Cerebellar cortex (tissue), 1 donor: ENCODE measurements around the gene XRCC3.

ENCODE experiments used
- DNase-seq: peaks from one replicate; pipeline ENCODE4 v3.0.0-alpha.2; 2015; ENCODE audit warnings: low spot score

XRCC3 gene

GRCh38 chr14:103726474-103726873 lies 11.2 kb upstream of the XRCC3 start:
- no peak for DNase-seq

GRCh38 chr14:103725739-103726395 lies 10.6 kb upstream of the XRCC3 start:
- DNase-seq: no peak

- no peak for DNase-seq
Measured at GRCh38 chr14:103725001-103725682, 9.9 kb upstream of the XRCC3 start.

GRCh38 chr14:103724116-103724515 lies 8.9 kb upstream of the XRCC3 start:
- DNase-seq: peak; percentile 63

GRCh38 chr14:103723748-103724081 lies 8.5 kb upstream of the XRCC3 start:
- no peak for DNase-seq

- DNase-seq: no peak
Measured at GRCh38 chr14:103721334-103722120, 6.3 kb upstream of the XRCC3 start.

- DNase-seq: no peak
Measured at GRCh38 chr14:103719751-103720150, 4.5 kb upstream of the XRCC3 start.

GRCh38 chr14:103718572-103718971 lies 3.3 kb upstream of the XRCC3 start:
- DNase-seq: no peak

GRCh38 chr14:103716899-103717411 lies 1.7 kb upstream of the XRCC3 start:
- no peak for DNase-seq

GRCh38 chr14:103716091-103716801 lies 995 bp upstream of the XRCC3 start:
- no peak for DNase-seq

GRCh38 chr14:103714063-103714724 lies 1.1 kb downstream of the XRCC3 start:
- no peak for DNase-seq

- no peak for DNase-seq
Measured at GRCh38 chr14:103713304-103714062, 1.8 kb downstream of the XRCC3 start.

GRCh38 chr14:103712633-103713247 lies 2.5 kb downstream of the XRCC3 start:
- DNase-seq: peak; percentile 48

- peak; percentile 81 for DNase-seq
Measured at GRCh38 chr14:103711516-103712431, 3.5 kb downstream of the XRCC3 start.

- no peak for DNase-seq
Measured at GRCh38 chr14:103710771-103711377, 4.4 kb downstream of the XRCC3 start.

GRCh38 chr14:103709814-103710213 lies 5.4 kb downstream of the XRCC3 start:
- no peak for DNase-seq

- peak; percentile 84 for DNase-seq
Measured at GRCh38 chr14:103708750-103709187, 6.5 kb downstream of the XRCC3 start.

- no peak for DNase-seq
Measured at GRCh38 chr14:103707329-103708263, 7.7 kb downstream of the XRCC3 start.
